K562 (cell line): ENCODE data around the gene IL6ST.

Experiments
- MXI1 ChIP-seq: IDR thresholded peaks from 2 replicates; pipeline ENCODE4 v1.6.1; 2011; ENCODE audit warnings: low read depth, mild to moderate bottlenecking, improper control_type of control experiment, low read length
- SP1 ChIP-seq: sonication (generic); formaldehyde crosslinking; IDR thresholded peaks from 2 replicates; pipeline ENCODE4 v1.8.1; 2022; ENCODE audit warnings: mild to moderate bottlenecking, missing genetic modification reagents
- TF ChIP-seq, protein P1 (sequence below), 3 experiments: IDR thresholded peaks in 2 of 3; conservative IDR thresholded peaks in 1 of 3; 2 replicates each; pipeline ENCODE4 v1.5.1; 2011 to 2012; ENCODE audit warnings: low read length in 3 of 3, mild to moderate bottlenecking in 3 of 3, control low read depth in 2 of 3, improper control_type of control experiment in 1 of 3, inconsistent platforms in 1 of 3, low read depth in 1 of 3, mixed read lengths in 1 of 3, moderate library complexity in 1 of 3; ENCODE audit not compliant: insufficient read depth in 2 of 3

GRCh38 chr5:55935371-55935770, 59.4 kb downstream of the IL6ST start:
- TF ChIP-seq SP1 (CRISPR knock-in tag) (no peak), MXI1 (no peak)
- TF ChIP-seq, protein P1, sequence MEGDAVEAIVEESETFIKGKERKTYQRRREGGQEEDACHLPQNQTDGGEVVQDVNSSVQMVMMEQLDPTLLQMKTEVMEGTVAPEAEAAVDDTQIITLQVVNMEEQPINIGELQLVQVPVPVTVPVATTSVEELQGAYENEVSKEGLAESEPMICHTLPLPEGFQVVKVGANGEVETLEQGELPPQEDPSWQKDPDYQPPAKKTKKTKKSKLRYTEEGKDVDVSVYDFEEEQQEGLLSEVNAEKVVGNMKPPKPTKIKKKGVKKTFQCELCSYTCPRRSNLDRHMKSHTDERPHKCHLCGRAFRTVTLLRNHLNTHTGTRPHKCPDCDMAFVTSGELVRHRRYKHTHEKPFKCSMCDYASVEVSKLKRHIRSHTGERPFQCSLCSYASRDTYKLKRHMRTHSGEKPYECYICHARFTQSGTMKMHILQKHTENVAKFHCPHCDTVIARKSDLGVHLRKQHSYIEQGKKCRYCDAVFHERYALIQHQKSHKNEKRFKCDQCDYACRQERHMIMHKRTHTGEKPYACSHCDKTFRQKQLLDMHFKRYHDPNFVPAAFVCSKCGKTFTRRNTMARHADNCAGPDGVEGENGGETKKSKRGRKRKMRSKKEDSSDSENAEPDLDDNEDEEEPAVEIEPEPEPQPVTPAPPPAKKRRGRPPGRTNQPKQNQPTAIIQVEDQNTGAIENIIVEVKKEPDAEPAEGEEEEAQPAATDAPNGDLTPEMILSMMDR (IDR thresholded peaks at IDR 0.05 in 2 of 3, conservative IDR thresholded peaks at IDR 0.05 in 1 of 3; ENCODE audit: insufficient read depth in 2 of 3, low read depth in 1 of 3, low read length in 3 of 3): no peak
